GM19467 (cell line): Measurements from ENCODE around the gene PLD1.
"Not testable (repeated sequence)": the region's sequence is repeated elsewhere in the genome, so short reads cannot be mapped to it uniquely, and the experiment has no call there.

Experiments
- ATAC-seq: cut with Tn5 transposase; IDR thresholded peaks from one replicate; pipeline ENCODE4 v1.9.1; 2021; ENCODE audit warnings: mild to moderate bottlenecking, moderate library complexity; ENCODE audit not compliant: unreplicated experiment

PLD1 gene

GRCh38 chr3:171566803-171567422, 243.4 kb downstream of the PLD1 start:
- ATAC-seq, result no peak

GRCh38 chr3:171565481-171566058, 244.7 kb downstream of the PLD1 start:
- ATAC-seq, result no peak

- no peak for ATAC-seq
Observed at GRCh38 chr3:171564748-171565480, 245.4 kb downstream of the PLD1 start.

- ATAC-seq, result no peak
Observed at GRCh38 chr3:171563298-171563697, 247.0 kb downstream of the PLD1 start.

GRCh38 chr3:171562459-171562858, 247.8 kb downstream of the PLD1 start:
- not testable (repeated sequence) for ATAC-seq

- ATAC-seq, result no peak
Observed at GRCh38 chr3:171561596-171562323, 248.5 kb downstream of the PLD1 start.

- ATAC-seq, result no peak
Observed at GRCh38 chr3:171559586-171559985, 250.7 kb downstream of the PLD1 start.

GRCh38 chr3:171558188-171558696, 252.0 kb downstream of the PLD1 start:
- no peak for ATAC-seq

- no peak for ATAC-seq
Observed at GRCh38 chr3:171557173-171557572, 253.1 kb downstream of the PLD1 start.

- ATAC-seq, result no peak
Observed at GRCh38 chr3:171556574-171557145, 253.6 kb downstream of the PLD1 start.

- no peak for ATAC-seq
Observed at GRCh38 chr3:171556148-171556547, 254.1 kb downstream of the PLD1 start.

GRCh38 chr3:171553086-171553485, 257.2 kb downstream of the PLD1 start:
- ATAC-seq, result no peak

GRCh38 chr3:171552531-171552930, 257.8 kb downstream of the PLD1 start:
- ATAC-seq, result no peak

- ATAC-seq, result no peak
Observed at GRCh38 chr3:171551296-171551695, 259.0 kb downstream of the PLD1 start.
